ENCODE measurements around the gene ATP6V0A1.

Gene ATP6V0A1

GRCh38 chr17:42498828-42499227 is 40.1 kb downstream of the ATP6V0A1 start:
- DNase-seq (ENCODE audit: low read depth) = no peak
- no peak overlapping the region for H3K4me3 ChIP-seq (ENCODE audit: low read depth, low read length)
- TF ChIP-seq, protein P1, sequence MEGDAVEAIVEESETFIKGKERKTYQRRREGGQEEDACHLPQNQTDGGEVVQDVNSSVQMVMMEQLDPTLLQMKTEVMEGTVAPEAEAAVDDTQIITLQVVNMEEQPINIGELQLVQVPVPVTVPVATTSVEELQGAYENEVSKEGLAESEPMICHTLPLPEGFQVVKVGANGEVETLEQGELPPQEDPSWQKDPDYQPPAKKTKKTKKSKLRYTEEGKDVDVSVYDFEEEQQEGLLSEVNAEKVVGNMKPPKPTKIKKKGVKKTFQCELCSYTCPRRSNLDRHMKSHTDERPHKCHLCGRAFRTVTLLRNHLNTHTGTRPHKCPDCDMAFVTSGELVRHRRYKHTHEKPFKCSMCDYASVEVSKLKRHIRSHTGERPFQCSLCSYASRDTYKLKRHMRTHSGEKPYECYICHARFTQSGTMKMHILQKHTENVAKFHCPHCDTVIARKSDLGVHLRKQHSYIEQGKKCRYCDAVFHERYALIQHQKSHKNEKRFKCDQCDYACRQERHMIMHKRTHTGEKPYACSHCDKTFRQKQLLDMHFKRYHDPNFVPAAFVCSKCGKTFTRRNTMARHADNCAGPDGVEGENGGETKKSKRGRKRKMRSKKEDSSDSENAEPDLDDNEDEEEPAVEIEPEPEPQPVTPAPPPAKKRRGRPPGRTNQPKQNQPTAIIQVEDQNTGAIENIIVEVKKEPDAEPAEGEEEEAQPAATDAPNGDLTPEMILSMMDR (IDR thresholded peaks at IDR 0.05; ENCODE audit: control insufficient read depth, extremely low read depth, insufficient read depth) = no peak

DNA sequence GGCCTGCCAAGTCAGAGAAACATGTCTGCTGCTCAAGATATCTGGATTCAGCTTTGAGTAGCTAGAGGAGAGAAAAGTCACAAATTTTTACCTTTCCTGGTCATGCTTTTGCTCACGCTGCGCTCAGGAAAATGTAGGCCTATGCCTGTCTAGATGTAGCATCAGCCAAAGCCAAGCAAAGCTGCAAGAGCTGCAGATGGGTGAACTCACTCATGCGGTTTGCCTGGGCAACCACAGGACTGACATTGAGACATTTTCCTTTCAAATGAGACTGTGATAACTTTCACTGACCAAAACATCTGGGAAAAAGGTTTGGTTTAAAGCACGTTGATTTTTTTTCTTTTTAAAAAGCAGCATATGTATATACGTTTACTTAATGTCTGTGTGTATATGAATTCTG is 43.4 kb downstream of the ATP6V0A1 start:
- no peak overlapping the region for H3K4me3 ChIP-seq (ENCODE audit: low read depth, low read length)
- TF ChIP-seq, protein P1 (IDR thresholded peaks at IDR 0.05; ENCODE audit: control insufficient read depth, extremely low read depth, insufficient read depth) = no peak
- no peak for DNase-seq (ENCODE audit: low read depth)

DNA sequence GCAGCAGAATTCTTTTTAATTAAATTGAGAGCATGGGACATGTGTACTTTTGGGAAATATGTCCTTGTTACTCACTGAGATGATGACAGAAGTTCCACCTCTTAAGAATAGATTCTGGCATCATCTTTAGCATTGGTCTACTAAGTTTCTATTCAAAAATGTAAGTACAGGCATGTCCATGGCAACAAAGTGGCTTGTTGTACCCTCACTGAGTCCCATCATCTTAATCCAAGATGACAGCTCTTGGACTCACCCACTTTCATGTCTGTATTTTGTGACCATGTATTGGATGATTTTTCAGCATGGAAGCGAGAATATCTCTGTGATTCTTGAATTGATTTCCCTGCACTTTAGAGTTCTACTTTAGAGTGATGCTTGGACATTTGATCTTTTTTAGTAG is 44.2 kb downstream of the ATP6V0A1 start:
- no peak for DNase-seq (ENCODE audit: low read depth)

DNA sequence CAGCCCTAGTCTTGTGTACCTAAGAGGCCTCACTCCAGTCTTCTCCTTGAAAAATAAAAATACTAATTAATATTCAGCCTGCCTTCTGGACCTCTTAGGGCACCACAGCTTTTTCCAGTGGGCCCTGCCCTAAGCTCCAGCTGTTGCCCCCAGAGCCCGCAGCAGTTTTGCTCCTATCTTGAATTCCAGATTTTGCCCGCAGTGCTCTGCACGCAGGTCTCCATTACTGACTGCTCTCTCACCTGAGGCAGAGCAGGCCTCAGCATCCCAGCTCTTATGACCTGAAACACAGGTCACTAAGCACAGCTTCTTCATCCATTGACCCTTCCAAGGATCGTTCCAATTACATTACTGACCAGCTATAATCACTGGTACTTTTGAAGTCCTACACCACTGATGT is 49.0 kb downstream of the ATP6V0A1 start:
- TF ChIP-seq, protein P1 (IDR thresholded peaks at IDR 0.05; ENCODE audit: control insufficient read depth, extremely low read depth, insufficient read depth) = no peak
- H3K4me3 ChIP-seq (ENCODE audit: low read depth, low read length) = no peak overlapping the region
- no peak for DNase-seq (ENCODE audit: low read depth)

More for the DNA sequence above, 44.2 kb downstream of the ATP6V0A1 start:
- no peak overlapping the region for H3K4me3 ChIP-seq (ENCODE audit: low read depth, low read length)
- TF ChIP-seq, protein P1 (IDR thresholded peaks at IDR 0.05; ENCODE audit: control insufficient read depth, extremely low read depth, insufficient read depth) = no peak

DNA sequence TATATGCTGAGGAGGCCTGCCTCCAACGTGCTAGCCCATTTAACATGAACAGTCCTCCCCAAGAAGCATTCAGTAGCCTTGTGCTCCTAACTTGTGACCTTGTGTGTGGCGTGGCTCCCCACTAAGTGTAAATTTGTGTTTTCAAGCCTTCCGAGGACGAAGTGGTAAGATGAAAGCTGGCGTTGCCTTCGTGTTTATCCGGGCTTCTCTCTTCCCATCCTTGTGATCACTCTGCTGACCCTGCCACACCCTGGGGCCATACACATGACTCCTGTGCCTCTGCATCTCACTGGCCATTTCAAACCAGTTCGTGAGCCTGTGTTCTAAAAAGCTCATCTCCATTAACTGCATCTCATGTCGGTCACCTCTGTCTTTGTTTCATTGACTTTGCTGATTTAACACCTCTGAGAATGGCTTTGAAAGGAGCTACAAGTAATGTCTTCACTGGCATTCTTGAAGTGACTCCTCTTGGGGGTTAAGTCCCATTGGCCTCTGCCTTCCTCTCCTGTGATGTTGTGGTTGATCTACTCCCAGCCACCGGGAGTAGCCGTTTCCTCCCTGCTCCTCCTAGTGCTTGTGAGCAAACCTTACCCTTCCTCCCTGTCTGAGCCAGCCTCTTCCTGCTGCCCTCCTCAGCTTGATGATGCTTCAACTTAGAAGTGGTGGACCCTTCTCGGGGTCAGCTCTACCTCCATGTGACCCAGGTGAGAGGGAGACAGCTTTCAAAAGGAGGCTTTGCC is 49.9 kb downstream of the ATP6V0A1 start:
- no peak for DNase-seq (ENCODE audit: low read depth)
- TF ChIP-seq, protein P1 (IDR thresholded peaks at IDR 0.05; ENCODE audit: control insufficient read depth, extremely low read depth, insufficient read depth) = no peak
- H3K4me3 ChIP-seq (ENCODE audit: low read depth, low read length) = no peak overlapping the region

DNA sequence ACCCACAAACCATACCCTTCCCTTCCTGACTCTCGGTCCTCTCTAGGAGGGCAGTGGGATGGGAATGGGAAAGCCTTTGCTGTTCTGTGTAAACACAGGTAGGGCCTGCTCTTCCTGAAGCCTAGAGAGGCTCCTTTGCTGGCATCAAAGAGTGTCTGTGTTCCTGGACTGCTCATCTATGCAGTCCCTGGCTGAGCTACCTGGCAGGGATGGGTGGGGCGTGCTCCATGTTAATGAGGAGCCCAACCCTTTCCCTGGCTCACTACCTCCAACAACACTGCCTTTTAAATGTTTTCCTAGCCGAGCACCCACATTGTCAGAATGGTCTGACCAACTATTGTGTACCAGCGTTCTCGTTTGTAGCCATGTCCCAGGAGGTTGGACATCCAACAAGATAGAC is 50.7 kb downstream of the ATP6V0A1 start:
- no peak for DNase-seq (ENCODE audit: low read depth)
- H3K4me3 ChIP-seq (ENCODE audit: low read depth, low read length) = no peak overlapping the region
- TF ChIP-seq, protein P1 (IDR thresholded peaks at IDR 0.05; ENCODE audit: control insufficient read depth, extremely low read depth, insufficient read depth) = no peak

GRCh38 chr17:42509841-42510240 is 51.2 kb downstream of the ATP6V0A1 start:
- DNase-seq (ENCODE audit: low read depth) = no peak
- TF ChIP-seq, protein P1 (IDR thresholded peaks at IDR 0.05; ENCODE audit: control insufficient read depth, extremely low read depth, insufficient read depth) = no peak

More at GRCh38 chr17:42509841-42510240, 51.2 kb downstream of the ATP6V0A1 start:
- no peak overlapping the region for H3K4me3 ChIP-seq (ENCODE audit: low read depth, low read length)

All from LNCaP clone FGC (cell line).